ENCODE measurements around the gene CENPU. TPM values are rescaled to one million over a fixed set of nuclear protein-coding genes. Genes with fewer than 3 reads are reported as not detected.

The CENPU gene
- total RNA-seq, 1 experiment from 2014 or later: 47.7 TPM

Other genes starting within 250 kb of the CENPU start
- gene CASP3, start 84.6 kb downstream of the CENPU start, total RNA-seq (2021): 33.5 and 35.7 TPM in 2 replicates
- 23.2 and 29.5 TPM in 2 replicates for gene PRIMPOL, start 84.4 kb downstream of the CENPU start, total RNA-seq (2021)
- gene ACSL1, start 91.9 kb upstream of the CENPU start, total RNA-seq (2021): 50.1 and 96.6 TPM in 2 replicates